Neuronal stem cell (in vitro differentiated cells): ENCODE results near the gene OGT.
A peak's percentile ranks its signal among the peaks of the same experiment; 100 is the strongest.

Experiments used
- DNase-seq: peaks from one replicate; pipeline ENCODE4 v3.0.0-alpha.2; 2013; ENCODE audit warnings: low spot score
- H2AFZ ChIP-seq: one replicate; pipeline ENCODE4 v1.6.1; 2013; ENCODE audit warnings: mild to moderate bottlenecking, low read length, inconsistent platforms
- H2AK5ac ChIP-seq: 2 replicates; pipeline ENCODE4 v1.6.1; 2013; ENCODE audit warnings: low read depth, mild to moderate bottlenecking, inconsistent platforms, low read length, moderate library complexity, mixed read lengths
- H2BK120ac ChIP-seq: 2 replicates; pipeline ENCODE4 v1.6.1; 2013; ENCODE audit warnings: low read depth, mild to moderate bottlenecking, inconsistent platforms, low read length, moderate library complexity, mixed read lengths
- H2BK12ac ChIP-seq: one replicate; pipeline ENCODE4 v1.6.1; 2013; ENCODE audit warnings: low read length, inconsistent platforms
- H2BK15ac ChIP-seq: 2 replicates; pipeline ENCODE4 v1.6.1; 2013; ENCODE audit warnings: mild to moderate bottlenecking, low read length, inconsistent platforms, mixed read lengths
- H2BK5ac ChIP-seq: one replicate; pipeline ENCODE4 v1.6.1; 2013; ENCODE audit warnings: inconsistent platforms, mild to moderate bottlenecking, low read length, moderate library complexity
- H3K14ac ChIP-seq: one replicate; pipeline ENCODE4 v1.6.1; 2013; ENCODE audit warnings: low read length, inconsistent platforms
- H3K18ac ChIP-seq: 2 replicates; pipeline ENCODE4 v1.6.1; 2013; ENCODE audit warnings: low read length, inconsistent platforms
- H3K23ac ChIP-seq: 2 replicates; pipeline ENCODE4 v1.6.1; 2013; ENCODE audit warnings: low read depth, mild to moderate bottlenecking, mixed read lengths, low read length, inconsistent platforms; ENCODE audit not compliant: poor library complexity
- H3K27ac ChIP-seq: replicated peaks from 3 replicates; pipeline ENCODE4 v1.5.1; 2013; ENCODE audit warnings: low read length, inconsistent platforms
- H3K27me3 ChIP-seq, 3 experiments: 2 replicates each; pipeline ENCODE4 v1.6.1; 2013; ENCODE audit warnings: low read length in 3 of 3, mild to moderate bottlenecking in 2 of 3, inconsistent platforms in 1 of 3, low read depth in 1 of 3, mixed read lengths in 1 of 3, moderate library complexity in 1 of 3; ENCODE audit not compliant: control insufficient read depth in 3 of 3, insufficient read depth in 3 of 3
- H3K36me3 ChIP-seq, 2 donors: replicated peaks in 1 of 2; 2 replicates each; pipeline ENCODE4 v1.6.1; 2013; ENCODE audit warnings: low read length in 2 of 2; ENCODE audit not compliant: control insufficient read depth in 2 of 2, insufficient read depth in 2 of 2
- H3K4ac ChIP-seq: 2 replicates; pipeline ENCODE4 v1.6.1; 2013; ENCODE audit warnings: inconsistent platforms, mild to moderate bottlenecking, low read length, moderate library complexity
- H3K4me1 ChIP-seq, 2 donors: 1 replicate in 1 of 2; 2 replicates in 1 of 2; pipeline ENCODE4 v1.6.1; 2013; ENCODE audit warnings: low read length in 2 of 2, low read depth in 1 of 2; ENCODE audit not compliant: control insufficient read depth in 2 of 2, insufficient read depth in 1 of 2
- H3K4me2 ChIP-seq: one replicate; pipeline ENCODE4 v1.6.1; 2013; ENCODE audit warnings: mild to moderate bottlenecking, low read length, inconsistent platforms; ENCODE audit not compliant: insufficient read depth, poor library complexity, severe bottlenecking
- H3K4me3 ChIP-seq, 2 donors: 2 replicates each; pipeline ENCODE4 v1.5.1; 2013; ENCODE audit warnings: low read length in 2 of 2, mild to moderate bottlenecking in 2 of 2, inconsistent platforms in 1 of 2, moderate library complexity in 1 of 2
- H3K79me1 ChIP-seq: one replicate; pipeline ENCODE4 v1.6.1; 2013; ENCODE audit warnings: low read depth, mild to moderate bottlenecking, inconsistent platforms, low read length, moderate library complexity
- H3K9ac ChIP-seq: one replicate; pipeline ENCODE4 v1.6.1; 2013; ENCODE audit warnings: mild to moderate bottlenecking, low read depth, low read length, inconsistent platforms; ENCODE audit not compliant: poor library complexity
- H3K9me3 ChIP-seq, 2 donors: replicated peaks in 1 of 2; 2 replicates each; pipeline versions ENCODE3 to v1.6.1; 2013; ENCODE audit warnings: low read length in 2 of 2, mild to moderate bottlenecking in 2 of 2, inconsistent platforms in 1 of 2, low read depth in 1 of 2, mixed read lengths in 1 of 2, moderate library complexity in 1 of 2; ENCODE audit not compliant: control insufficient read depth in 2 of 2, insufficient read depth in 1 of 2
- H4K8ac ChIP-seq: one replicate; pipeline ENCODE4 v1.6.1; 2013; ENCODE audit warnings: low read depth, mild to moderate bottlenecking, inconsistent platforms, low read length, moderate library complexity
- H4K91ac ChIP-seq: one replicate; pipeline ENCODE4 v1.6.1; 2013; ENCODE audit warnings: low read length, low read depth, mild to moderate bottlenecking, inconsistent platforms; ENCODE audit not compliant: poor library complexity
- WGBS, 2 donors: extraction: QIAGEN DNeasy Blood & Tissue Kit; methylation state at CpG; one replicate each; pipeline ENCODE4 v1.1.7; 2013; ENCODE audit warnings: missing lambda C conversion rate in 2 of 2, mixed read lengths in 1 of 2; ENCODE audit not compliant: insufficient read length in 2 of 2, insufficient replicate concordance in 1 of 2; ENCODE audit errors: extremely low coverage in 2 of 2; 5-methylcytosine and 5-hydroxymethylcytosine counted together

The OGT gene

GRCh38 chrX:71514367-71515037, 18.4 kb upstream of the OGT start:
- no CpG with 5 or more reads among the region's 5 CpGs for WGBS, 2 donors
- H3K9ac ChIP-seq: no peak overlapping the region
- no peak for DNase-seq

GRCh38 chrX:71515038-71515396, 17.9 kb upstream of the OGT start:
- H3K27me3 ChIP-seq: no peaks in the 10 kb centered on the region
- no peak overlapping the region for H2BK120ac ChIP-seq
- H4K91ac ChIP-seq: no peak overlapping the region
- no CpG with 5 or more reads among the region's 2 CpGs for WGBS, 2 donors
- no peak overlapping the region for H4K8ac ChIP-seq
- H3K4ac ChIP-seq: no peak overlapping the region
- no peak overlapping the region for H2BK5ac ChIP-seq
- no peaks in the 10 kb centered on the region for H3K79me1 ChIP-seq
- H3K14ac ChIP-seq: no peak overlapping the region
- no peak overlapping the region for H3K18ac ChIP-seq
- H2AK5ac ChIP-seq: no peak overlapping the region
- no peaks in the 10 kb centered on the region for H3K9me3 ChIP-seq
- no peaks in the 10 kb centered on the region for H3K4me1 ChIP-seq
- H3K4me3 ChIP-seq: no peak overlapping the region
- H3K27ac ChIP-seq: no peak overlapping the region
- DNase-seq: no peak
- no peaks in the 10 kb centered on the region for H3K36me3 ChIP-seq
- no peak overlapping the region for H3K9ac ChIP-seq
- no peak overlapping the region for H2BK15ac ChIP-seq
- H2AFZ ChIP-seq: no peak overlapping the region
- no peak overlapping the region for H2BK12ac ChIP-seq
- H3K4me2 ChIP-seq: no peak overlapping the region
- H3K23ac ChIP-seq: no peak overlapping the region

More at GRCh38 chrX:71514367-71515037, 18.4 kb upstream of the OGT start:
- no peak overlapping the region for H3K14ac ChIP-seq
- H4K91ac ChIP-seq: no peak overlapping the region
- no peaks in the 10 kb centered on the region for H3K9me3 ChIP-seq
- no peaks in the 10 kb centered on the region for H3K36me3 ChIP-seq
- H3K18ac ChIP-seq: no peak overlapping the region
- H2BK120ac ChIP-seq: no peak overlapping the region
- no peaks in the 10 kb centered on the region for H3K4me1 ChIP-seq
- no peak overlapping the region for H4K8ac ChIP-seq
- H3K27me3 ChIP-seq: no peaks in the 10 kb centered on the region
- H3K79me1 ChIP-seq: no peaks in the 10 kb centered on the region
- no peak overlapping the region for H2AFZ ChIP-seq
- no peak overlapping the region for H3K4me2 ChIP-seq
- no peak overlapping the region for H2AK5ac ChIP-seq
- H3K4ac ChIP-seq: no peak overlapping the region
- no peak overlapping the region for H2BK12ac ChIP-seq
- H3K23ac ChIP-seq: no peak overlapping the region
- no peak overlapping the region for H2BK15ac ChIP-seq
- H3K27ac ChIP-seq: no peak overlapping the region
- H3K4me3 ChIP-seq: no peak overlapping the region
- no peak overlapping the region for H2BK5ac ChIP-seq

GRCh38 chrX:71525316-71525715, 7.6 kb upstream of the OGT start:
- no peak overlapping the region for H2BK12ac ChIP-seq
- H3K9ac ChIP-seq: no peak overlapping the region
- H3K18ac ChIP-seq: no peak overlapping the region
- no peak overlapping the region for H4K91ac ChIP-seq
- H4K8ac ChIP-seq: no peak overlapping the region
- H3K36me3 ChIP-seq: no peaks in the 10 kb centered on the region
- no peak overlapping the region for H3K4ac ChIP-seq
- DNase-seq: no peak
- H3K4me2 ChIP-seq: no peak overlapping the region
- no peak overlapping the region for H2AK5ac ChIP-seq
- H3K14ac ChIP-seq: no peak overlapping the region
- no CpG with 5 or more reads among the region's 3 CpGs for WGBS, 2 donors
- H3K23ac ChIP-seq: no peak overlapping the region
- H3K9me3 ChIP-seq: no peaks in the 10 kb centered on the region
- H2BK5ac ChIP-seq: no peak overlapping the region
- H3K27me3 ChIP-seq: no peaks in the 10 kb centered on the region
- H3K4me1 ChIP-seq: no peaks in the 10 kb centered on the region
- H2BK15ac ChIP-seq: no peak overlapping the region
- no peak overlapping the region for H2AFZ ChIP-seq
- H2BK120ac ChIP-seq: no peak overlapping the region
- H3K79me1 ChIP-seq: no peaks in the 10 kb centered on the region
- no peak overlapping the region for H3K27ac ChIP-seq
- no peak overlapping the region for H3K4me3 ChIP-seq

- H3K27me3 ChIP-seq: no peaks in the 10 kb centered on the region
- H3K4ac ChIP-seq: no peak overlapping the region
- H3K79me1 ChIP-seq: peaks cover 1% of the 10 kb centered on the region
- peaks cover 0 to 6% of the 10 kb centered on the region in 2 donors for H3K36me3 ChIP-seq
- no peak overlapping the region for H3K23ac ChIP-seq
- H3K18ac ChIP-seq: no peak overlapping the region
- H3K4me2 ChIP-seq: peak overlapping the region; percentile 47
- no peak overlapping the region for H2BK15ac ChIP-seq
- H3K14ac ChIP-seq: no peak overlapping the region
- DNase-seq: no peak
- H4K8ac ChIP-seq: no peak overlapping the region
- H3K27ac ChIP-seq: no peak overlapping the region
- H3K4me1 ChIP-seq: no peaks in the 10 kb centered on the region
- H2BK5ac ChIP-seq: no peak overlapping the region
- no peak overlapping the region for H2BK120ac ChIP-seq
- H3K4me3 ChIP-seq: peak overlapping the region; percentile 66
- no peaks in the 10 kb centered on the region for H3K9me3 ChIP-seq
- no peak overlapping the region for H3K9ac ChIP-seq
- no peak overlapping the region for H2AK5ac ChIP-seq
- H4K91ac ChIP-seq: no peak overlapping the region
- H2AFZ ChIP-seq: peak overlapping the region; percentile 67
- WGBS, 2 donors: no CpG with 5 or more reads among the region's 25 CpGs
- no peak overlapping the region for H2BK12ac ChIP-seq
Observed at GRCh38 chrX:71532078-71532752, 689 bp upstream of the OGT start.
